Fibroblast of skin of abdomen (primary cell): Measurements from ENCODE around the gene RBFOX1.

Experiments
- DNase-seq: peaks from one replicate; pipeline ENCODE4 v3.0.0-alpha.2; 2013

Gene RBFOX1

DNA sequence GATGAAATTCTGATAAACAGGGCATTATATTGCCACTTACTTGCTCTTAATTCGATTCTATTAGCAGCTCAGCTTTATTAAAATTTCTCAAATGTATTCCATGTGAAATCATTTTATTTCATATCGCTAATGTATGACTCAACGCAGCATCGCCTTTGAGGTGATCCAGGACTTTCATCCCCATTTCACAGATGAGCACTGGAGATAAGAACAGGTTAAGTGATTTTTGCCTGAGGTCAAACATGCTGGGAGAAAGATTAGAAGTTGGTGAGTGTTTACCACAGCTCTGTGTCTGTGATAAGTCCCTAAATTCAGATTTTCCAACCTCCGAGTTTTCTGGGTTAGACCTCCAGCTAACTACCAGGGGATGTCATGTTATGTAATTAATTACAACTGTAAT, 43.6 kb downstream of the RBFOX1 start:
- DNase-seq, result no peak

DNA sequence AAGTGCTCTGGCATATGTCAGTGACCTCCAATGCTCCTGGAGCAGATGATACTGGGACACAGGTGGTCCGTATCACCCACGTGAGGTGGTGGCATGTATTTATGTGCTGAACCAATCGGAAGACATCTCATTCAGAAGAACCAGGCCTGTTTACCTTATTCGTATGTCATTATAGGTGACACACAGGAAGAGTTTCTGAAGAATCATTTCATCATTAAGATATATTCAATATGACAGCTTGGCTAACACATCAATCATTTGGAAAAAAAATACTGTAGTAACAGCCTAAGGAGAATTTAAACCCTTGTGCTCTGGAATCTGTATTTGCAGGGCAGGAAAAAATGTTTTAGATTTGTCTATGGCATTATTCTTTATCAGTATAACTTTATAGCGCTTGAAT, 44.6 kb downstream of the RBFOX1 start:
- no peak for DNase-seq

- DNase-seq, result no peak
Measured at GRCh38 chr16:7378024-7378695, 45.5 kb downstream of the RBFOX1 start.

DNA sequence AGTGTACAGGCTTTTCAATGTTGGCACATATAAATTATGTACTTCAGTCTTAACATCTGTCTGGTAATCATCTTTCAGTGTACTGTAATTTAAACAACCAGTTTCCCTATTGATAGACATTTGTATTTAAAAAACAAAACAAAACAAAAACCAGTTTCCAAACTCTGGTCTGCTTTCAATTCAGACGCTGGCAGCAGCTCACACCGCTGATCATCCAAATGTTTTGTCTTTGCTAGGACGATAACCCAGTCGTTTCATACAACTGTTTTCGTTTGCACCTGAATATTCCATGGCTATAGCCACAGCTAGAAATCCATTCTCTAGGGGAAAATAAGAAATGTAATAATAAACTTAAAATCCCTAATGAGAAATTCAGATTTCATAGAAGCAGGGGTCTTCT, 47.8 kb downstream of the RBFOX1 start:
- no peak for DNase-seq

DNA sequence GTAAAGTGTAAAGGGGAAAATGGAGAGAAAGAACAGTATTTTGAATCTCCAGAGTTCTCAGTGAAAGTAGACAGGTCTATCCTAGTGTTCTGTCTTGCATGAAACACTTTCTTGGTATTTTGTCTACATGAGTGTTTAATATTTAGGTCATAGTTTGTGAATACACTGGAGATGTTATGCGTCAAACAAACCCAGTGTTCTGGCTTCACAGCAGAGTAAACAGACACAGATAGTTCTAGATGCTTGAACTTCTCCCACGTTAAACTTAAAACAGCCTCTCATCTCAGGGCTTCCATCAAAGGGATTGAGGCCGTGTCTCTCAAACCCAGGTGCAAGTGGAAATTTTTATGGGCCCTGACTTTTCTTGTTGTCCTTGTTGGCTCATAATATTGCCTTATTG, 48.3 kb downstream of the RBFOX1 start:
- DNase-seq, result no peak

- DNase-seq, result no peak
Measured at GRCh38 chr16:7381671-7382070, 49.0 kb downstream of the RBFOX1 start.

- DNase-seq, result no peak
Measured at GRCh38 chr16:7382521-7382920, 49.9 kb downstream of the RBFOX1 start.

- DNase-seq, result no peak
Measured at GRCh38 chr16:7390974-7391373, 58.3 kb downstream of the RBFOX1 start.

GRCh38 chr16:7391694-7392093, 59.0 kb downstream of the RBFOX1 start:
- no peak for DNase-seq

DNA sequence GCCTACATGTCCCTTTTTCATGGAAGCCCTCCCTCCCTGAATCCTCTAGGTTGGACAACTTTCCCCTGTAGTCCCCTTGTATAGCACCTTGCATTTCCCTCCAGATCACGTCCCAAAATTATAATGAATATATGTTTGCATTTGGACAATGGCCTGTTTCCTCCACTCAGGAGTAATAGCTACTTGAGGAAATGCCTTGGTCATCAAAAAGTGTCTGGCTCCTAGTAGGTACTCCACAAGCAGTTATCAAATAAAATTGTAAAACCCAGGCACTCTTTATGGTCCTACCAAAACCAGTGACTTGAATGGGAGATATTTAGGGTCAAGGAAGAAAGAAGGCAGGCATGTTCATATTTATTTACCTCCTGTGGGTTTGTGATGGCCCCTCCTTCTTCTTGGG, 59.6 kb downstream of the RBFOX1 start:
- DNase-seq, result no peak

DNA sequence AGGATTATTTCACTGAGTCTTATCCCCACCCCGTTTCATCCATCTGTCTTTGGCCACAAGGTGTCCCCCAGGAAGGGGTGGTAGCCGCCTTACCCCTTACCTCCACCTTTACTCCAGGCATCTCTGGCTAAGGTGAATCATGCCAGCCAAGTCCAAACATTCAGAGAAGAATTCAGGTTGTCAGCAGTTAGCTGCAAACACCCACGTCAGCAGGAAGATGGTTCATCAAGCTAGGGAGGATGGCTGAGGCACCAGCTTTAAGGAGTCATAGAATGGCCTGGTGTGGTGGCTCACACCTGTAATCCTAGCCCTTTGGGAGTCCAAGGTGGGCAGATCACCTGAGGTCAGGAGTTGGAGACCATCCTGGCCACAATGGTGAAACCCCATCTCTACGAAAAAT, 61.0 kb downstream of the RBFOX1 start:
- DNase-seq, result no peak

DNA sequence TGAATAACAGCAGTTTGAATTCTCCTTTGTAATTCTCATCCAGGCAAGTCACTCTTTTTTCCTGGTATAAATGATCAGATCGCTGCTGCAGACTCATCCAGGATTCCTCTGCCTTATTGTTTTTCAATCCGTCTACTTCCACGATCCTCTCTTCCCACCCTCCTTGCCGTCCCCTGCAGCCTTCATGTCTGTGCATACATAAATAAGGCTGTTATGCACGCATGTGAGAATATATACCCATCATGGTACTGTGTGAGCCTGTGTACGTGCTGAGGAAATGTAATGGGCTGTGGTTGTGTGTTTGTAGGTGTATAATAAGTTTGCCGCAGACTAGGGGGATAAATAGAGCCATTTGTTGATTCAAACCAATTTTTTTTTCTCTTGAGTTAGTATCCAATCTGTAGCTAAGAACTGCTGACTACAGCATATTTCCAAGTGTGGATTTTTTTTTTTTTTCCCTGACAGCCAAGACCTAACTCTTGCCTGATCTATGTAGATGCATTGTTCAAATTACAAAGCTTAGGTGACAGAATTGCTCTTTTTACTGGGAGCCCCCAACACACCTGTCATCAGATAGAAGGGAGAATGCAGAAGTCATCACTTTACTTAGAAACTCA, 62.2 kb downstream of the RBFOX1 start:
- no peak for DNase-seq

- DNase-seq, result peak; percentile 96
Measured at GRCh38 chr16:7397901-7398300, 65.3 kb downstream of the RBFOX1 start.

DNA sequence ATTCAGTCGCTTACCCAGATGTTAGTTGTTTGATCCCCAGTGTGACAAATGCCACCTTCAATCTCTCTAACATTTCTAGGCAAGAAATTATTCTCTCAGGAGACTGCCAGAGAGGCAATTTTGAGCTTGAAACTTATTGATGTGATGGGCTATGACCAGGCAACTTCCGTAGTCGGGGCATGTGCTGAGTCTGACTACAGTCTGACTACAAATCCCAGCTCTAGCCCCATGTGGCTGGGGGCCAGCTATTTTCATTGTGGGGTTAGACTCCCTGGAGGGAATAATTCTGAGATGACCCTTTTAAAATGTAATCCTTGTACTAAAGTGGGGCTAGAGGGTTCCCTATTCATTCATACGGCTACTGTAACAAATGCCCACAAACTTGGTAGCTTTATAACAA, 65.9 kb downstream of the RBFOX1 start:
- DNase-seq, result no peak

GRCh38 chr16:7399296-7399695, 66.7 kb downstream of the RBFOX1 start:
- no peak for DNase-seq

- peak; percentile 4 for DNase-seq
Measured at GRCh38 chr16:7400117-7400890, 67.7 kb downstream of the RBFOX1 start.

GRCh38 chr16:7404217-7404616, 71.6 kb downstream of the RBFOX1 start:
- no peak for DNase-seq

DNA sequence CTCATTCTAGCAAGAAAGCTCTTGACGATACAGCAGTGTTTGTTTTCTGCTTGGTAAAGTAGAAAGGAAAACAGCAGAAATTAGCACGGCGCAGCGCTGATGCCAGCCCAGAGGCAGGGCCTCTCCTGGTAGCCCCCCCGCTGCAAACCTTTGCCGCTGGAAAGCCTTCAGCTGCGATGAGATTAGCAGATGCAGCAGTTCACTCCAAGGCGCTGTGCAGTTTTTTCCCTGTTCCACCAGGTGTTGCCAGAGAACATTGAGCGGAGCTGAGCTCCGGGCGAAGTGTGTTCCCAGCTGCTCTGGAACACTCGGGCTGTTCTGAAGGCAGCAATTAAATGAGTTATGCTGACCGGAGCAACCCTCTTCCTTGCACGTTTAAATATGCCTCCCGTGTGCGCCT, 72.5 kb downstream of the RBFOX1 start:
- DNase-seq, result peak; percentile 53

DNA sequence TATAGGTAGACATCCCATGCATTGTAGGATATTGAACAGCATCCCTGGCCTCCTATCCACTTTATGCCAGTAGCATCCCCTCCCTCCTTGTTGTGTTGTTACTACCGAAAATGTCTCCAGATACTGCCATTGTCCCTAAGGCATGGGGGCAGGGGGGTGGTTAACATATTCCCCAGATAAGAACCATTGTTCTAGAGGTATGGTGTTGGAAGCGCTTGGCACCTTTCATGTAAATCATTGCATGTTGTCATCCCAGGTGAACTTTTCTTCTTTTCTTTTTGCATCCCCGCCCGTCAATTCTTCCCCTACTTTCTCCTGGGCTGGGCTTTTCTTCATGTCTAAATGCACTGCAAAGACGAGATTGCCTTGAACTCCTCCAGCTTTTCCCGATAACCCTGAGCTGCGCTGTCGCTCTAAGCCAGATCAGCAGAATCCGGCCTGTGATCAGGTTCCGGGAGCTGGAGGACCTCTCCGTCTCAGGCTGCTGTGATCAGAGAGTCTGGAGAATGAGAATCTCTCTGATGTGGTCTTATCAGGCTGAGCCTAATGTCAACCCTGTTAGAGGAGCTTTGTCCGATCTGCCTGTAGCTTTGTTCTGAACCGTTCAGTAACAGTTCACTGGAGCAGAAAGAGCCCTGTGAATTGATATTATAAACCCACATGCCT, 76.2 kb downstream of the RBFOX1 start:
- no peak for DNase-seq

DNA sequence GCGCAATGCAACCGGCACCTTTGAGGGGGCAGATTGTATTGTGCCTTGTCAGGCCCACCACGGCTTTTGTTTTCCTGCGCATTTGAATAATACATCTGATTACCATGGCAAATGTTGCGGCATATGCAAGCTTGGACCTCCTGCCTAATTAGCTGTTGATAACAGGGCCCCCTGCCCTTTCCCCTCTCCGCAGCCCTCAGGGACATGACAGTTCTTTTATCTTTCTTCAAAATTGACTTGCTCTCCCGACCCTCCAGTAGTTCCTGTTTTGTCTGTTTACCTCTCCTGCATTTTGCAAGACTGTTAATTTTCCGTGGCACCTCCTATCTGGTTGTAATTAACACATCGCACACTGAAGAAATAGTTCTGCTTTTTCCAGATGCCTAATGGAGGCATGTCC, 86.8 kb downstream of the RBFOX1 start:
- no peak for DNase-seq

DNA sequence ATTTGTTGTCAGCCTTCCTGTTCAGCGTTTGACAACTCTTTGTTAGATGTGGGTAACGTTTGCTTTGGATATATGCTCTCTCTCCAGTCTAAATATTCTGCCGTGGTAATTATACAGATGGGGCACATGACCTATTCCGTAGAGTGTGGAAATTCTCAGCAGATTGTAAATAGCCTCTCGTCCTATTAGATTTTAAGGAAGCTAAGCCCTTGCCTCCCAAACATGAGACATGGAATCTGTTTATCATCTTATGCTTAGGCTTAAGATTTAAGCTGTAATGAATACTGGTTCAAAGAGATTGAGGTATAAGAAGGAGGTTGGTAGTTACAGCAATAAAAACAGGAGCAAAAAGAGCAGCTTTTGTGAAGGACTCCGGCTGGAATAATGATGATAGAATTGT, 87.4 kb downstream of the RBFOX1 start:
- DNase-seq, result no peak

DNA sequence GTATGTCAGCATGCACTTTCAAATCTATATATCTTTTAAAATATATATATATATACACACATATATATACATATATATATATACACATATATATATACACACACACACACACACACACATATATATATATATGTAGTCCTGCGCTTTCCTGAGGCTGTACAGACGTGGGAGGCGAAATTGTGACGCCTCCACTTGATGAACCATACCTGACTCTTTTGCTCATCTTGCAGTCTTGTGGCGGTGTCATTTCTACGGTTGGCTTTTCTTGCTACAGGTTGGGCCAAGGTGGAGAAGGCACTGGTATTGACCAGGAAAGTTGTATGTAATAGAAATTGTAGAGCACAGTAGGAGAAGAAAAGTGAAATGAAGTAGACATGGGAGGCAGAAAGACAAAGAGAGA, 88.2 kb downstream of the RBFOX1 start:
- no peak for DNase-seq

- DNase-seq, result no peak
Measured at GRCh38 chr16:7421578-7421977, 88.9 kb downstream of the RBFOX1 start.
